ENCODE data around the gene BNC2.

Gene BNC2

DNA sequence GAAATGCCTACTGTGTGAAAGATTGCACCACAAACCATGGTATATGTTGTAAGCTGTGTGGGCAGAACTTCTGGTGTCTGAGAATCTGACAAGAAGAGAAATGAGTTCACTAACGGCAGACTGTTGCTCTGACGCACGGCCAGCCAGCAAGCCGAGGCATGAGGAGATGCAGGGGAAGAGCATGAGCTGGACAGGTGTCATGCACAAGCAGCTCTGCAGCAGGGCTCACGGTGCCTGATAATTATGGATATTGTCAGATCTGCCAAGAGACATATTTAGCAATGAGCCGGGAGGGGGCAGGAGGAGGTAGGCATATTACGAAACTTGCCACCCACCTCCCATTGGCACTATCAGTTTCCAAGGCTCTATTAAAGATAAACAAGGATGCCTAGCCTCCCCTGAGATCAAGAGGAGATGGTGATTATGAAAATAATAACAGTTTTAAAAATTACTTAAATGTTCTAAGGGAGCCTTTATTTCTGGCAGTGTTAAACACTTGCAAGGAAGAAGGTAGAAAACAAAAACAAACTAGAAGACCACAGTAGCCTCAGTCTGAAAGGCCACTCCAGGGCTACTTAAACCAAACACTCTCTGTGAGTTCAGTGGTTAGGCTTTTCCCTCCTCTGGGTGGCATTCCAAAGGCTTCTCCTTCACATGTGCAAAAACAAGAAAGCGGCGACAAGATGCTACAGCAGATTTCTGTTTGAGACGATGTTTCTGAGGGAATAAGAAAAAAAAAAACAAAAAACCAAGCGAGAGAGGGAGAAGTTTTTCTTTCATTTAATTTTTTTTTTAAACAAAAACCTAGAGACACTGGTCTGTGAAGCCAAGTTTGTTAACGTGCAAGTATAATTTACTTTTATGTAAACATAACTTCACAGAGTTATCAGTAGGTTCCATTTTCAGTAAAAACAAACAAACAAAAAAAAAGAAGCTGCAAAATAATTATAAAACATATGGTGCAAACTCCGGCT lies 339.5 kb downstream of the BNC2 start:
- DNase-seq = no peak

DNA sequence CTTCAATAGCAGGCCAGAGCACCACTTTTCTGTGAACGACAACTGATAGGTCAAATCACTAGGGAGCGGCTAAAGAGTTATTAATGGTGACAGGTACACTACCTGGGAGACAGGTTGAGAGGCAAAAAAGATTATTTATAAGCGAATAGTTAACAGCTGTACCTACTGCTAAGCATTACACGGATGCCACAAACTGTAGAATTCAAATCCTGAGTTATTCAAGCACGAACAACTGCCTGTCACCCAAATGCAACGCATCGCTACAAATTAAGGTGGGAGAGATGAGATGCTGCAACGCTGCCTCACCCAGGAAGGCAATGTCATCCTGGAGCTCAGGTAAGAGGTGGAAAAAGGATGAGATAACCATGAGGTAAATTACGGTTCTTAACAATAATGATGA lies 342.9 kb downstream of the BNC2 start:
- DNase-seq = no peak

DNA sequence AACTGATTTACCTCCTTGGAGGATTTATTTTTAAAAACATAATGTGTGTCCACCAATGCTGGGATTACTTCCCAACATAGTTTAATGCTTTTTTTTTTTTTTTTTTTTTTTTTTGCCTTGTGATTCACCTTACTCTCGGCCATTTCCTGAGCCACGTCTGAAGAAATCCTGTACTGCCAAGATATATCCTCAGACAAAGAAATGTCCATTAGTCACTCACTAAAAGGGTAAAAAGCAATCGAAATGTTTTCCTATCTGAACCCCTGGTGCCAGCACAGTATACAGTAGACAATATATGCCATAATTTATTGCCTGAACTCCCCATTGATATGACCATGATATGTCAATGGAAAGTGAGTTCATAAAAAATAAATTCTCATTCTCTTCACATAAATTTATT lies 344.1 kb downstream of the BNC2 start:
- DNase-seq = no peak

DNA sequence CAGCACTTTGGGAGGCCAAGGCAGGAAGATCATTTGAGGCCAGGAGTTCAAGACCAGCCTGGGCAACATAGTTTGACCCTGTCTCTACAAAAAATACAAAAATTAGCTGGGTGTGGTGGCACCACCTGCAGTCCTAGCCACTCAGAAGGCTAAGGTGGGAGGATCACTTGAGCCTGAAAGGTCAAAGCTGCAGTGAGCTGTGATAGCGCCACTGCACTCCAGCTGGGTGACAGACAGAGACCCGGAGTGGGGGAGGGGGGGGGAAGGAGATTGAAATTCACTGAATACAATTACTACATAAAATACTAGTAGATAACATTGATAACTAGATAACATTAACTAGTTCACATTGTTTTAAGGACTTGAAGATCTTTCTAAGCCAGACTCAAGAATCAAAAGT lies 345.6 kb downstream of the BNC2 start:
- no peak for DNase-seq

DNA sequence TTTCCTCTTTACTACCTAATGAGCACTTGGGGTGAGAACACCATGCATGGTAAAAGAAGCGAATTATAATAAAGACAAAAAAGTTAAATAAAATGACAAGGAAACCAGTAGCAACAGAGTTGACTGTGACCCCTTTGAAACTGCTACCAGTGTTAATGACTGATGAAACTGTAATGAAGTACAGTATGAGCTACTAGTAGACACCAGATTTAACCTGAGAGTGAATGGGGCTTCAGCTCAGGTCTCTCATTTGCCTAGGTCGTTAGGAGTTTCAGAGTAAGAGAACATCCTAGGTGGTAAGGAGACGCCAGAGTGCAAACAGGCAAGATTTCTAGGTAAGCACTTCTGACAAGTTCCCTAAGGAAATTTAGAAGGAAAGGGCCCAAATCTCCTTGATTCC lies 346.4 kb downstream of the BNC2 start:
- DNase-seq = no peak

DNA sequence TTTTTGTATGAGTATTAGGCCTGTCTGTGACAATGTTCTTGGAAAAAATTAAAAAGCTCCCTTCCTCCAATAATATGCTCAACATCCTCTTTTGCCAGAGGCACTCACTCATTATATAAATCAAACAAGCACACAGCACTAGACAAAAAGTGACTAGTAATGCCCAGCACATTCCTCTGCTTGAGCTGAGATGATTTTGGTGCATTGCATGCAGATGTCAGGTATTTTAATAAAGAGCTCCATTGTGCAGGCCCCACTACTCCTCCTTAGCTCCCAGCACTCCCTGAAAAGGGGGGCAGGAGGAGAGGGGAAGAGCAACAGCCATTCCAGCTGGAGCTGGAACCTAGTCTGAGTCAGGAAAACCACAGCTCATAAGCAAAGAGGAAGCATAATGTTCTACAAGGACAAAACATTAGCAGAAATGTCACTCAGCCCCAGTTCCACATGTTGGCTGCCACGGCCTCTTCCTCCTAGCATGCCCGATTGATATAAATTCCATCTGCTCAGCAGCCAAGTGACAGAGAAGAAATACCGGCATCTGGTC lies 348.5 kb downstream of the BNC2 start:
- no peak for DNase-seq

DNA sequence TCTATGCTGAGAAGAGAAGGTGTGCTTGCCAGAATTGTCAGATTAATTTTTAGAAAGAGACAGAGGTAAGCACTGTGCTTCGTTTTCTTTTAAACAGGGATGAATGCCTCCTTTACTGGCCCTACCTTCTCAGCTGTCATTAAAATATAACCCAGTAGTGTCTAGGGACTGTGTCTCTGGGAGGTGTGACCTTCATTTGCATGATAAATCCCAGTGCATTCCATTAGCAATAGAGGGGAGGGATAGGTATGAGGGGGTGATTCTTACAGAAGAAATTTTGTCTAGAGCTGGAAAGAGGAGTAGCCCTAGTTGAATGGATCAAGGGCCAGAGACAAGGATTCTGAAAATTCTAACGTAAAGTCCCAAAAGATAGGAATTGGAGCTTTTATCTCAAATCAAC lies 351.5 kb downstream of the BNC2 start:
- DNase-seq = no peak

DNA sequence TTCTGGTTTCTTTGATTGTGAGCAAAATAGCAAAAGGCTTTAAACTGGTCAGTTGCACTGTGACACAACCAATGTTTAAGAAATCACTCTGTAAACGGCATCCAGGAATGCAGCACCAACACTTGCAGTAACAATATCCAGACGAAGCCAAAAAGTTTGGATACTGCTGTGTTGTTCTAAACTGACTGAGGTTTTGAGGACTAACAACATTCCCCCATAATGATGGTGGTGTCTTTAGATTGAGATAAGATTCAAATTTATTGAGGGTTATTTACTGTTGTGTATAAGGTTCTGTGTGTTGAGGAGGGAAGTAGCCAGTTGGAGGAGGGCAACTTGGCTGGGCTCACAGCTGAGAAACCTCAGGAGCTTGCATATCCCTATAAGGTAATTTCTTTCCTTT lies 353.6 kb downstream of the BNC2 start:
- no peak for DNase-seq

DNA sequence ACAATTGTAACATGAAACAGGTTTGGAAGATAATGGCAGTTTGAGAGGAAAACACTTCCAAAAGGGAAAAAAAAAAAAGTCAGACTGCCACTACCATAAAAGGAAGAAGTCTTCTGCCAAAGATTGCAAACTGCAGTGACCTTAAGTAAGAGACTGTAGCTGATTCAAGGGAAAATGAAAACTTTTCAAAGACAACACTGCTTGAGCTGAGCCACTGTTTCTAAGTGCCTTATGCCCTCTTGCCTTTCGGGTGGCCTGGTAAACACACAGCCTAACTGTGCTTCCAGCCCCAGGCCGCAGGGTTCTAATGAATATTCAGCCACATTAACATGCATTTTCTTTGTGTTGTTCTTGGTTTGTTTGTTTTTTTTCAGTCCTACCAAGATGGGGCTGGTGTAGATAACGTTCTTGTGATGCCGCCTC lies 354.6 kb downstream of the BNC2 start:
- no peak for DNase-seq

DNA sequence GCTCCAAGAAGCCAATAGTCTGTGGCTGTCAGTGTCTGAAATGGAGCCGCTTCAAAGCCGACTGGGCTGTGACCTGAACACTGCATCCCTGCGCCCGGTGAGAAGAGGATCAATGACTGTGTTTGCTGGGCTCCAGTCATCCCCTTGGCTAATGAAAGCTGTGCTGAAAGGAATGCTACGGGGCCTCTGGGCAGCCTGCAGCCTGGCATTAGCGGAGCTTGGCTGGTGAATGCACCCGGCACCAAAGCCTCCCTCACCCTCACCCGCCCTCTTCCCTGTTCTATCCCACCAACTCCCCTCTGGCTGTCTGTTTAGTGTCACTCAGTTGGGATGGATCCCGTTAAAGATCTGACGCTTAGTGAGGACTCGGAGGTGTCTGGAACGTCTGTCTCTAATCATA lies 355.3 kb downstream of the BNC2 start:
- no peak for DNase-seq

DNA sequence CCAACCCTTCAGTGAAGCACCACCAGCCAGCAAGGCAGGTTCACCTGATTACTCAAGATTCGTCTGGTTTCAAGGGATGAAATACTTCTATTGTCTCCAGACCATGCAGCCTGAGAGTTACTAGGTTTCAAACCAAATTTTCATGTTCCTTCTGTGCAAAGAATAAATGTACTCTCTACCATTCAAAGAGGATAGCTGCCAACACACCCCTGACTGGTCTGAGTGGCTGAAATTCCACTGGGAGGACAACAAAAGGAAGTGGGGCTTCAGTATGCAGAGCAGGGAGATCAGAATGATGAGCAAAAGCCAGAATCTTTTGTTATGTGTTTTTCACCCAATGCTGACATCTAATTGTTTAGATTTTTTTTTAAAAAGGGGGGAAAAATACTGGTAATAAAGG lies 356.3 kb downstream of the BNC2 start:
- DNase-seq = no peak

DNA sequence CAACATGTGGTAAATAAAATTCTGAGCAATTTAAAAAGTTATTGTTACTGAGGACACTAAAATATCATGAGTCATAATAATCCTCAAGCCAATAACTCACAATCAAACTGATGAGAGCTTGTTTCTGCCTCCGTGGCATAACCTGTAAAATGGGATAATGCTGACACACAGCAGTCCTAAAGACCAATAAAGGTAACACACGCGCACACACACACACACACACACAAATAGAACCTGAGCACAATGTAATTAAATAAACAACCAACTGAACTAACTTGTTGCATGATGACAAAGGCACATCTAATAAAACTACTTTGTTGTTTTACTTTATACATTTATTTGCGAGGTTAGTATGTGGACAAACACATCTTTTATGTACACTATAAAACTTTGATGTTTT lies 358.2 kb downstream of the BNC2 start:
- no peak for DNase-seq

DNA sequence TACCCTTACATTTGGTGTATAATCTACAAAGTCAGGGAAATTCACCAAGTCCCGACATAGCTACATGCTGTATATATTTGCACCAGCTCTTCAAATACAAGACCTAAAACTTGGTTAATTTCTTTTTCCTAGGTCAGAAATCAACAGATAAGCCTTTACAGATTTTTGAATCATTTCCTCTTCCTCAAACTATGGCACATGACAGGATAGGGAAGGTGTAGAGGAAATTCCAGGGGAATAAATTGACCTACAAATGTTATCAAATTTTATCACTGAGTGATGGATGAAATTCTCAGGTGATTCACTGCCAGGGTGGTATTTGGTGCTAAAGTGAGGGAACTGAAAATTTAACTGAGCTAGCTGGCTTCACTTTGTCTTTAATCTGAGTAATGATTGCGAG lies 360.0 kb downstream of the BNC2 start:
- no peak for DNase-seq

DNA sequence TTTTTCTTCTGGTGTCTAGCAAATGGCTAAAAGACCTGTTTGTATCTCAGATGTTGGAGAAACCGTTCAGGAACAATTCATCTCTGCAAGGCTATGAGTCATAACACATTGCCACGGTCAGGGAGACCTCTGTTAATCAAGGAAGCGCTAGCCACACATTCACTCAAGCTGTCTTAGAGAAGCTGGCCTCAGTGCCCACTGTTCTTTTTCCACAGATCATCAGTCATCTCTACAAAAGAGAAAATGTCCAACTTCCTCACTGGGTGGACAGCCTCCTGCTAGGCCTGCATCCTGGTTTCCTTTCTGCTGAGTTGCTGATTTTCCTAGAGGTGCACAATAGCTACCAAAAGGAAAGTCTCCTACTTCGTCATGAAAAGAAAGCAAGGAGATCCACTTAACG lies 360.5 kb downstream of the BNC2 start:
- no peak for DNase-seq

DNA sequence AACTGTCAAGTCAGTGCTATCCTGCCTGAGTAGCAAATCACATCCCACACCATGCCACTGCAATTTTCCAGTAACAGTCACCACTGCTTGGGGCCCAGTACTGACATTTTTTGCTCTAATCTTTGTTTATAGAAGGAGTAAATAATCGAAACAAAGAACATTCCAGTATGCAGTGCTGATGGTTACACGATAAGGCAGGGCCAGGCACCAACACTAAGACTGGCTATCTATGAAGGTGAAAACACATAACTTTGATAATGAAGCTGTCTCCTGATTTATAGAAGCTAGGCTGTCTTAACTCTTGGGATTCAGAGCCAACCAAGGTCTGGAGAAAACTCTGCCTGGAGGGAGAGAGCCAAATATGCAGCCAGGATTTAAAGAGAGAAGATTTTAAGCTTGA lies 365.3 kb downstream of the BNC2 start:
- no peak for DNase-seq

DNA sequence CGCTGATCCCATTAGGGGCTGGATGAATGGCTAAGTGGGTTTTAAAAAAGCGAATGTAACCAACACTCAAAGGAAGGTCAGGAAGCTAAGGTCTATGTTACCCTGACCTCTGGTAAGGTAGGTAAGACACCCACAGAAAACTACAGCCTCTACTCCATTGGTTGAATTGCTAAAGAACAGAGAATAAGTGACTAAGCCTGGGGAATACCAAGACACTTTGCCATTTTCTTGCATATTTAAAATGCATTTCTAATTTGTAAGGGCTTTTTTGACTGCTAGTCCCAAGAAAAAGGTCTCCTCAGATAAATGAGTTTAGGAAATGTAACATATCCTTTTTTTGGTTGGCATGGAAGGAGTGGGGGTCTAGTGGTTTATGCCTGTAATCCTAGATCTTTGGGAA lies 368.7 kb downstream of the BNC2 start:
- DNase-seq = no peak

DNA sequence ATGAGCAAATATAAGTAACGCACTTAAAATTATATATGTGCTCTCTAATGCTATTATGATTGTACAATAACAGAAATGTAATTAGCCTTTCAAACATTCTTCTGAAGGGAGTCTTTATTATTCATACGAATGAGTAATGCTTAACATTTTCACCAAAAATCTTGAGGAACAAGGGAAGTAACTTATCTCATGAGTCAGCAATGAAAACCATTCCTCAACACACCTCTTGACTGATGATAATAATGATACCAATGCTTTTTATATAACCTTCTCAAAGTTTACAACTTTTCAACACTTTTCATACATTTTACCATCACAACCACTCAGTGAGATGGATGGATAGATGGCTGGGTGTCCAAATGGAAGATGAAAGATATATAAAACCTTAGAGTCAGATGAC lies 369.3 kb downstream of the BNC2 start:
- DNase-seq = no peak

DNA sequence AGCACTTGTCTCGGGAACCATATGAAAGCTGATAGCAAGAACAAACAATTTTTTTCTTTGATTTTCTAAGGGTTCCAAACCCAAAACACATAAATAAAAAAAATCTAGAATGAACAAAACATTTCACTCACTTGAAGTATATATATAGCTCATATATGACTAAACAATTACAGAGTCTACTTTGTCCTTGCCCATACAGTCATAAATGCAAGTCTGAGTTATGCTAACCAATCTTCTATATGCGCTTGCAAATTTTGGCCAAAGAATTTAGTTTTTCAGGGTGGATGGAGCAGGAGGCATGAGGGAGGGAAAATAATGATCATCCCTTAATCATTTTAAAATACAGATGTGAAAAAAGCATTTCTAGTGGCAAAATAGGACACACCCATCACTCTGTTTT lies 370.1 kb downstream of the BNC2 start:
- DNase-seq = no peak

DNA sequence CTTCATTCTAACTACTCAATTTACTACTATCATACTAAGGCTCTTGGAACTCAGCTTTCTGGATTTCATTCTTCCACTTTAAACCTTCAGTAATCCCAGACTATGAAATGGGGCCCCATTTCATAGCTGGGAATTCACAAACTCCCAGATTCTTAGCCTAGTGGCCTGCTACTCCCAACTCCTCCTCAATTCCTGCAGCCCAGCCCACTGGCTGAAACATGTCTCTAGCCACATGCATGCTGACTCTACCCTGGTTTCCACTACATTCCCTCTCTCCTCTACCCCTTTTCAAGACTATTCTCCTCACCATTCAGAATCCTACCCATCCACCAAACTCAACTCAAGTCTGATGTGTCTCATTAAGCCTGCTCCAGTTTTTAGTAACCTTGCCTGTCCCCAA lies 370.6 kb downstream of the BNC2 start:
- no peak for DNase-seq

DNA sequence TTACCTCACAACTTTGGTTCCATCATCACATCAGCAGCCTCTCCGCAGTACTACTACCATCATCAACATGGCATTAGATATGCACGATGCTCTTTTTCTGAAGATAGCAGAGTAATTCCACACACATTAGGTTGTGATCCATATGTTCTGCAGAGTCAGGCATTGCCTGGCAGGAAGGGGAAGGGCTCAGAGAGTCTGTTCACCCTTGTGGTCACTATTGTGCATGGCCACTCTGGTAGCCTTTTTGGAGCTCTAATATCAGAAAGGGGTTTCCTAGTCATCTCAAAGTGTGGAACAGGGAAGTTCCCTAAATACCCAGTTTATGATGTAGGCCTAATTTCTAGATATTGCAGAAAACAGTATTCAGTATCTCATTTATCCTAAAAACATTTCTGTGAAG lies 373.6 kb downstream of the BNC2 start:
- no peak for DNase-seq

DNA sequence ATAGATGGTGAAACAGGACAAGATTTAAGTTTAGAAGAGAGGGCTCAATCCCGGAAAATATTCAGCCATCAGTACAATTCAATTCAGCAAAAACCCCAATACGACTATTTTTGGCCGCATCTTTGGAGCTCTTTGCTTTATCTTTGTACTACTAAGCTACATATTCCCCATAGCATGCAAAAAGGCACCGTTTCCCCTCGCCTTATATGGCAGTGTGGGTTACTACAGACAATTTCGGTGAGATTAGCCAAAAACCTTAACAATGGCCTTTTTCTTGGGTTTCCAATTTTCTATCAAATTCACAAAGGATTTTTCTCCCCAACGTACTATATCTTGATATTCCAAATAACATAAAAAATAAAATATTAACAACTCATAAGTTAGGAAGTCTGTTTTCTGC lies 382.6 kb downstream of the BNC2 start:
- DNase-seq = no peak

DNA sequence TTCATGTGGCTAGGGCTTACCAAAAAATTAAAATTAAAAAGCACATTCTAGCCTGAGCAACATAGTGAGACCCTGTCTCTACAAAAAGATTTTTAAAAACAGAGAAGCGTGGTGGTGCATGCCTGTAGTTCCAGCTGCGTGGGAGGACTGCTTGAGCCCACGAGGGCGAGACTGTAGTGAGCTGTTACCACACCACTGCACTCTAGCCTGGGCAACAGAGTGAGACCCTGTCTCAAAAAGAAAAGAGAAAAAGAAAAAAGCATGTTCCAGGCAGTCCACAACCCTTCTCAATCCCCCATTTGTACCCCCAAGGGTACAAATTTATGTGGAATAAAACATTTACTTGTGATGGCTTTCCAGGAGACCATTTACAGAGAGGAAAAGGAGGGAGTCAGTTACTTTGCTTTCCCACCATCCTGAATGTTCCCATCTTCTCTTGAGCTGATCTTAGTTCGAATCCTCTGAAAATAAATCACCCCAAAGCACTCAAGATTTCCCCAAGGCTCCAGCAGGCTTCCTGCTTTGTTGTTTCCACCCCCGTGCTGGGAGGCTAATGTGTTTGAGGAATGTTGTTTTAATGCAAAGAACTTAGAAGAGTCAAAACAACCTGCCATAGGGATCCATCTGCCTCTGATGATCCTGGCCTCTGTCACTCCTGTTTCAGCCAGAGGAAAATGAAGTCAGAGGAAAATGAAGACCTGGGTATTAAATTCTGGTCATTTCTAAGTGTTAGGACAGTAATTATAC lies 384.7 kb downstream of the BNC2 start:
- DNase-seq = no peak

DNA sequence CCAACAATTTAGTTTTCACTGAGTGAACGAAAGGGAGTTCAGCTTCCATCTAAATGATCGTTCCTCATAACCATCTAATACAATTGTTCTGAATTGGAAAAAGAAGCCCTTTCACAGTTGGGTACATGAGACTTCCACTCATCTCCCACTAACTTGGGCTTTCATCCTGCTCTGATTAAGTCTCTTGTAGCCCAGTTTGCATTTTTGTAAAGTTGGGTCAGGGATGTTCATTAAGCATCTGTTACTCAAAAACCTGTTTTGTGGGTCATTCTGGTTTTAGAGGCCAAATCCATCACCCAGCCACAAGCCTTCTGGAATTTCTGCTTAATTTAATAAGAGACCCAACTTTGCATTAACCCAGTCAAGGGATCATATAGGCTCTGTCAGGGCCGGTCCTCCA lies 385.3 kb downstream of the BNC2 start:
- DNase-seq = no peak

DNA sequence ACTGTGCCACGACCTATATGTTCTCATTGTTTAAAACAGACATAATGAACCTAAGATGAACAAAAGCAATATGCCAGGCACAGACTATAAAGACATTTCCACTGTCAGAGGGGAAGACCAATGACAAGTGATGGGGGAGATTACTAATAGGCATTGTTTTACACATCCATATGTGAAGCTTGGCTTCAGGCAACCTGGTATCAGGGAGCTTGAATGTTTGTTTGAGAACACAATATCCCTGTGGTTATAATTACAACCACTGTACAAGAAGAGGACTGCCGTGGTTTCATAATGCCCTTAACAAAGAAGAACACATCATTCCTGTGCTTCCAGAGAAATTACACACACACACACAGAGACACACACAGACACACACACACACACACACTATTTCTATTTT lies 385.7 kb downstream of the BNC2 start:
- DNase-seq = no peak
